GM23248 (cell line): ENCODE results near the gene MTUS2. TPM values are rescaled to one million over a fixed set of nuclear protein-coding genes. Genes with fewer than 3 reads are reported as not detected.

Source experiments
- DNase-seq: peaks from one replicate; pipeline ENCODE4 v3.0.0-alpha.2; 2015
- H2AFZ ChIP-seq: fragments of 200-600 bp; sonication (generic); 2 replicates; pipeline ENCODE4 v1.6.1; 2016; ENCODE audit warnings: antibody characterized with exemption
- H3F3A ChIP-seq: fragments of 200-600 bp; sonication (generic); 2 replicates; pipeline ENCODE4 v1.6.1; 2016; ENCODE audit warnings: mild to moderate bottlenecking, antibody characterized with exemption, mixed run types; ENCODE audit not compliant: insufficient read depth
- H3K27ac ChIP-seq: fragments of 200-600 bp; sonication (generic); 2 replicates; pipeline ENCODE4 v1.5.1; 2016; ENCODE audit warnings: mild to moderate bottlenecking
- H3K27me3 ChIP-seq: fragments of 200-600 bp; sonication (generic); replicated peaks from 2 replicates; pipeline ENCODE4 v1.6.1; 2016; ENCODE audit warnings: mild to moderate bottlenecking; ENCODE audit not compliant: insufficient read depth
- H3K36me3 ChIP-seq: fragments of 200-600 bp; sonication (generic); 2 replicates; pipeline ENCODE4 v1.6.1; 2016; ENCODE audit warnings: low read depth, mild to moderate bottlenecking
- H3K4me1 ChIP-seq: fragments of 200-600 bp; sonication (generic); 2 replicates; pipeline ENCODE4 v1.6.1; 2016; ENCODE audit warnings: mild to moderate bottlenecking; ENCODE audit not compliant: insufficient read depth
- H3K4me2 ChIP-seq: fragments of 200-600 bp; sonication (generic); one replicate; pipeline ENCODE4 v1.6.1; 2016; ENCODE audit warnings: mild to moderate bottlenecking; ENCODE audit not compliant: unreplicated experiment
- H3K4me3 ChIP-seq: fragments of 200-600 bp; sonication (generic); 2 replicates; pipeline ENCODE4 v1.5.1; 2016; ENCODE audit warnings: mild to moderate bottlenecking
- H3K79me2 ChIP-seq: fragments of 200-600 bp; sonication (generic); 2 replicates; pipeline ENCODE4 v1.6.1; 2016; ENCODE audit warnings: mild to moderate bottlenecking; ENCODE audit not compliant: insufficient read depth
- H3K9ac ChIP-seq: fragments of 200-600 bp; sonication (generic); 2 replicates; pipeline ENCODE4 v1.6.1; 2016; ENCODE audit warnings: mild to moderate bottlenecking
- H3K9me2 ChIP-seq: fragments of 200-600 bp; sonication (generic); 2 replicates; pipeline ENCODE4 v1.6.1; 2016; ENCODE audit warnings: mixed run types, mild to moderate bottlenecking, moderate library complexity; ENCODE audit not compliant: insufficient read depth
- H3K9me3 ChIP-seq: fragments of 200-600 bp; sonication (generic); one replicate; pipeline ENCODE4 v1.6.1; 2017; ENCODE audit warnings: low read depth
- H4K20me1 ChIP-seq: fragments of 200-600 bp; sonication (generic); 2 replicates; pipeline ENCODE4 v1.6.0; 2016; ENCODE audit not compliant: insufficient read depth
- EZH2 ChIP-seq: fragments of 200-600 bp; sonication (generic); IDR thresholded peaks from 2 replicates; pipeline ENCODE4 v1.6.1; 2018; ENCODE audit warnings: antibody characterized with exemption, mild to moderate bottlenecking; ENCODE audit not compliant: insufficient read depth, poor library complexity, severe bottlenecking
- EZH2phosphoT487 ChIP-seq: fragments of 200-600 bp; sonication (generic); IDR thresholded peaks from 2 replicates; pipeline ENCODE4 v1.6.1; 2018; ENCODE audit warnings: antibody characterized with exemption, moderate library complexity, mild to moderate bottlenecking, low read depth; ENCODE audit not compliant: insufficient read depth
- WGBS, 2 experiments: methylation state at CpG; one replicate each; pipeline ENCODE4 v1.1.6; 2015 to 2017; ENCODE audit warnings: low lambda C conversion rate in 2 of 2, low coverage in 1 of 2; ENCODE audit errors: missing lambda C conversion rate in 2 of 2; 5-methylcytosine and 5-hydroxymethylcytosine counted together
- in situ Hi-C: fragments of 300-500 bp; cut with MboI; formaldehyde crosslinking; loops from 2 replicates; pipeline ENCODE4 v1.15.0; 2020
- polyA plus RNA-seq: library from polyadenylated mRNA; unstranded; fragments of >200 nt; fragmentation: Nextera tagmentation; extraction: Ambion mirVana; gene quantifications from 2 replicates; pipeline ENCODE4 v1.2.1, GENCODE V29; 2016
- total RNA-seq: library from RNA; depleted of rRNA; stranded (reverse); fragments of >200 nt; shearing (Covaris generic); gene quantifications from 2 replicates; pipeline ENCODE4 v1.2.3, GENCODE V29; 2014

MTUS2 gene
- total and polyA plus RNA-seq, 2 experiments from 2014 or later, result 0.43 to 0.74 TPM

DNA sequence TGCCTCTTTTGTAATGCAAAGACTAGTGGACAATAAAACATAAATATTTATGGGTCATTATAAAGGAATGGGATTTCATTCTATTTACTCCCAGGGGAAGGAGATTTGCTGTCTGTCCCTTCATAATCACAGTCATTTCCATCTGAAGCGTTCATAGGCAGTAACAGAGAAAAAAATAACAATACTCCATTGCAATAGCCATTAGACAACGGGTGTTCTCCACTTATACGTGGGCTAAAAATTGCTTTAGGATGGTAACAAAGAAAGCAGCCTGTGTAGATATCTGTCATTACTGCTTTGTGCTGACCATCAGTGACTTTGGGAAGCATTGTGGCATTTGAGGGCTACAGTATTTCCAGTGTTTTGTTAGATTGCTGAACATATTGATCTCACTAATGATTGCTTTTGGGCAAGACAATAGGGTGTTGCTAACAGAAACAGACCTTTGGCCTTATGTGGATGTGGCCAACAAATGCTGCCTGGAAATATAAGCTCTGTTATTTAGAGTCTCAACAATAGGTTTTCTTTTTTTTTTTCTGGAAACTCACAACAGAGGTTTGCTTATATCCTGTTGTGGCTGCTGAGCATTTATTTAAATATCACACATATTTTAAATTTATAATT lies 355.2 kb downstream of the MTUS2 start:
- in situ Hi-C loops, result no loop called here
- no peaks in the 10 kb centered on the region for H4K20me1 ChIP-seq
- H2AFZ ChIP-seq, result no peak overlapping the region
- H3K27ac ChIP-seq, result no peak overlapping the region
- no peak for DNase-seq
- H3K79me2 ChIP-seq, result no peaks in the 10 kb centered on the region
- H3F3A ChIP-seq, result no peaks in the 10 kb centered on the region
- no peaks in the 10 kb centered on the region for H3K27me3 ChIP-seq
- 9 to 11% methylated on average over 3 of the region's 3 CpGs for WGBS, 2 experiments
- no peak overlapping the region for H3K9ac ChIP-seq
- no peaks in the 10 kb centered on the region for H3K9me2 ChIP-seq
- TF ChIP-seq EZH2phosphoT487, result no peak
- TF ChIP-seq EZH2, result no peak
- H3K9me3 ChIP-seq, result no peaks in the 10 kb centered on the region
- no peak overlapping the region for H3K4me3 ChIP-seq
- no peaks in the 10 kb centered on the region for H3K4me1 ChIP-seq
- H3K36me3 ChIP-seq, result no peaks in the 10 kb centered on the region
- no peak overlapping the region for H3K4me2 ChIP-seq

DNA sequence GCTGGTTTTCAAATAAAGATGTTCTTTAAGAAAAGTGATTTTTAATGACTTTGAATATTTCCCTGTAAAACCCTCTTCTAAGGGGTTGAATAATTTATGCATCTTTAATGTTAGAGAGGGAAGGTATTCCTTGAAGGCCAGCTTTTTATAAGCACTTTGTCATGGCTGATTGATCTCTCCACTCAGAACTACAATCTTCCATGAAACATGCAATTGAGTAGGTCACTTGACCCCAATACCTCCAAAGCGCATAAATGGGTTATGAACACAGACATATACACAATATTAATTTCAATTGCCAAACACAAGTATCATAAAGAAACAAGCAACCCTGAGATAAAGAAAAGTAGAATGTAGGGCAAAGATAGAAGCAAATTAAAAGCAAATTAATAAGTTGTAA lies 359.9 kb downstream of the MTUS2 start:
- in situ Hi-C loops, result no loop called here
- Histone ChIP-seq H3K79me2 (no peaks in the 10 kb centered on the region), H3K36me3 (no peaks in the 10 kb centered on the region), H3K4me2 (no peak overlapping the region), H3K27me3 (no peaks in the 10 kb centered on the region), H3F3A (no peaks in the 10 kb centered on the region), H3K27ac (no peak overlapping the region), H3K4me3 (no peak overlapping the region), H3K9ac (no peak overlapping the region), H3K9me3 (no peaks in the 10 kb centered on the region), H3K4me1 (no peaks in the 10 kb centered on the region), H3K9me2 (no peaks in the 10 kb centered on the region), H4K20me1 (no peaks in the 10 kb centered on the region), H2AFZ (no peak overlapping the region)
- DNase-seq, result no peak
- TF ChIP-seq EZH2, result no peak
- TF ChIP-seq EZH2phosphoT487, result no peak
- 67 to 78% methylated on average over 1 of the region's 1 CpG for WGBS, 2 experiments

DNA sequence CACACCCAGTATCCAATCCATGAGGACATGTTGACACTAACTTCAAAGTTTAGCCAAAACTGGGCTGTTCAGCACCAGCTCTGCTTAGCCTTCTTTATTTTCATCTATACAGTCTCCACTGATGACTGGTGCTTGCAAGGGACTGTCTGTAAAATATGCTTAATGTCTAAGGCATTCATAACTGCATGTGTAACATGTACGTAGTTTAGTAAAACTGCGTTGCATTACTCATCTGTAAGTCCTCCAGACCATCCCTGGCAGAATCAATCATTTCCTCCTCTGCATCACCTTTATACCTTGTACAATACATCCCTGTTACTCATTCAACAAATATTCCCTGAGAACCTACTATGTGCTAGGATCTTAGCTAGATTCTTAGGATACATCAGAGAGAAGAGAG lies 362.1 kb downstream of the MTUS2 start:
- H3K36me3 ChIP-seq, result no peaks in the 10 kb centered on the region
- no peak overlapping the region for H3K4me3 ChIP-seq
- no peaks in the 10 kb centered on the region for H3F3A ChIP-seq
- no peaks in the 10 kb centered on the region for H3K4me1 ChIP-seq
- H3K9ac ChIP-seq, result no peak overlapping the region
- H3K79me2 ChIP-seq, result no peaks in the 10 kb centered on the region
- no peaks in the 10 kb centered on the region for H3K9me2 ChIP-seq
- in situ Hi-C loops, result no loop called here
- no peak overlapping the region for H3K27ac ChIP-seq
- WGBS, 2 experiments, result 21 to 30% methylated on average over 2 of the region's 2 CpGs
- H3K27me3 ChIP-seq, result no peaks in the 10 kb centered on the region
- no peaks in the 10 kb centered on the region for H3K9me3 ChIP-seq
- no peak for DNase-seq
- no peaks in the 10 kb centered on the region for H4K20me1 ChIP-seq
- TF ChIP-seq EZH2phosphoT487 (no peak), EZH2 (no peak)
- no peak overlapping the region for H2AFZ ChIP-seq
- no peak overlapping the region for H3K4me2 ChIP-seq

DNA sequence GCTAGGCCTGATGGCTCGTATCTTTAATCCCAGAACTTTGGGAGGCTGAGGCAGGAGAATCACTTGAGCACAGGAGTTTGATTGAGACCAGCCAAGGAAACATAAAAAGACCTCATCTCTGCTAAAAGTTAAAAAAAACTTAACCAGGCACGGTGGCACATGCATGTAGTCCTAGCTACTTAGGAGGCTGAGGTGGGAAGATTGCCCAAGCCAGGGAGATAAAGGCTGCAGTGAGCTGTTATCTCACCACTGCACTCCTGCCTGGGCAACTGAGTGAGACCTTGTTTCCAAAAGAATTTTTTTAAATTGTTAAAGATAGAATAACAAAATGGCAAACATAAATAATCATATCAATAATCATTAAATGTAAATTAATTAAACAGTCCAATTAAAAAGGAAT lies 365.8 kb downstream of the MTUS2 start:
- H3K9me2 ChIP-seq, result no peaks in the 10 kb centered on the region
- no peak for TF ChIP-seq EZH2phosphoT487
- TF ChIP-seq EZH2, result no peak
- WGBS, 2 experiments, result 16 to 30% methylated on average over 2 of the region's 2 CpGs
- in situ Hi-C loops, result no loop called here
- H3K79me2 ChIP-seq, result no peaks in the 10 kb centered on the region
- no peak overlapping the region for H3K4me2 ChIP-seq
- H4K20me1 ChIP-seq, result no peaks in the 10 kb centered on the region
- H3K4me1 ChIP-seq, result no peaks in the 10 kb centered on the region
- H3F3A ChIP-seq, result no peaks in the 10 kb centered on the region
- H3K9ac ChIP-seq, result no peak overlapping the region
- H3K27ac ChIP-seq, result no peak overlapping the region
- H3K4me3 ChIP-seq, result no peak overlapping the region
- H3K9me3 ChIP-seq, result no peaks in the 10 kb centered on the region
- no peak overlapping the region for H2AFZ ChIP-seq
- DNase-seq, result no peak
- H3K36me3 ChIP-seq, result no peaks in the 10 kb centered on the region
- no peaks in the 10 kb centered on the region for H3K27me3 ChIP-seq

DNA sequence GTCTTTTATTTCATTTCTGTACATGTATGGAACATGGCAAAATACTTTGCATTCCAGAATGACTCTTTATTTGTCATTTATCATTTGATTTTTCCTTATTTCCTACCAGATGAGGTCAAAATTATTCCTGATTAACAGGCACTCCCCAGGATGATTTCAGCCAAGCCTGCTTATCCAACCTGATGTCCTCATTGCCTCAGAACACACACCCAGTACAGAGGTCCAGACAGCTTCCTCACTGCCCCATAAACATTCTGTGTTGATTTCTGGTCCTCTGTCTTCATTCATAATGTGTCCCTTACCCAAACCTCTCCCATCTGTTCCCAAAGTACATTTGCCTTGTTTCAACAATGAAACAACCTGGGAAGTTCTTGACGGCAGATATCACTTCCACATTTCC lies 367.4 kb downstream of the MTUS2 start:
- Histone ChIP-seq H3K27ac (no peak overlapping the region), H3F3A (no peaks in the 10 kb centered on the region), H3K36me3 (no peaks in the 10 kb centered on the region), H3K4me3 (no peak overlapping the region), H4K20me1 (no peaks in the 10 kb centered on the region), H3K9ac (no peak overlapping the region), H3K27me3 (no peaks in the 10 kb centered on the region), H2AFZ (no peak overlapping the region), H3K4me1 (no peaks in the 10 kb centered on the region), H3K79me2 (no peaks in the 10 kb centered on the region), H3K9me2 (no peaks in the 10 kb centered on the region), H3K9me3 (no peaks in the 10 kb centered on the region), H3K4me2 (no peak overlapping the region)
- 40 to 43% methylated on average over 1 of the region's 1 CpG for WGBS, 2 experiments
- DNase-seq, result no peak
- TF ChIP-seq EZH2phosphoT487 (no peak), EZH2 (no peak)
- in situ Hi-C loops, result no loop called here
